OCI-LY3 (cell line): ENCODE measurements around the gene USP1.
A peak's percentile ranks its signal among the peaks of the same experiment; 100 is the strongest.

ENCODE experiments used
- H2AFZ ChIP-seq: fragments of 200-600, 300-600 bp; shearing (Covaris generic); 2 replicates; pipeline ENCODE4 v1.6.0; 2014; ENCODE audit warnings: antibody characterized with exemption, low read depth, low read length
- H3K27ac ChIP-seq: fragments of 200-600, 300-600 bp; sonication (generic); 2 replicates; pipeline ENCODE4 v1.5.1; 2014; ENCODE audit warnings: mild to moderate bottlenecking, low read length, moderate library complexity, mixed read lengths
- H3K27me3 ChIP-seq: fragments of 200-600, 300-600 bp; sonication (generic); 2 replicates; pipeline ENCODE4 v1.6.1; 2014; ENCODE audit warnings: low read depth, low read length, mixed read lengths
- H3K36me3 ChIP-seq: fragments of 200-600, 300-600 bp; sonication (generic); replicated peaks from 2 replicates; pipeline ENCODE3; 2014; ENCODE audit warnings: low read depth, low read length, mixed read lengths
- H3K4me1 ChIP-seq: fragments of 300-600, 200-600 bp; sonication (generic); 2 replicates; pipeline ENCODE4 v1.6.1; 2014; ENCODE audit warnings: low read length, mixed read lengths
- H3K4me2 ChIP-seq: fragments of 200-600, 300-600 bp; sonication (generic); 2 replicates; pipeline ENCODE4 v1.6.1; 2014; ENCODE audit warnings: low read length, mixed read lengths
- H3K4me3 ChIP-seq: fragments of 300-600, 200-600 bp; sonication (generic); 2 replicates; pipeline ENCODE4 v1.5.1; 2014; ENCODE audit warnings: antibody characterized with exemption, mild to moderate bottlenecking, low read length, moderate library complexity
- H3K79me2 ChIP-seq: fragments of 300-600, 200-600 bp; shearing (Covaris generic); 2 replicates; pipeline ENCODE4 v1.6.1; 2014; ENCODE audit warnings: mild to moderate bottlenecking, low read length, mixed read lengths
- H3K9ac ChIP-seq: fragments of 300-600, 200-600 bp; shearing (Covaris generic); 2 replicates; pipeline ENCODE4 v1.6.0; 2014; ENCODE audit warnings: mild to moderate bottlenecking, low read length, moderate library complexity
- H3K9me3 ChIP-seq: fragments of 200-600, 300-600 bp; shearing (Covaris generic); 2 replicates; pipeline ENCODE4 v1.6.1; 2014; ENCODE audit warnings: low read length, mixed read lengths; ENCODE audit not compliant: insufficient read depth
- H4K20me1 ChIP-seq: fragments of 200-600, 300-600 bp; sonication (generic); 2 replicates; pipeline ENCODE4 v1.6.1; 2016; ENCODE audit warnings: low read length, mixed read lengths; ENCODE audit not compliant: insufficient read depth
- CTCF ChIP-seq: fragments of 200-600, 300-600 bp; sonication (generic); IDR thresholded peaks from 2 replicates; pipeline ENCODE4 v1.5.1; 2014; ENCODE audit warnings: antibody characterized with exemption, low read length, low read depth
- EZH2phosphoT487 ChIP-seq: fragments of 200-600 bp; shearing (Covaris generic); IDR thresholded peaks from 2 replicates; pipeline ENCODE4 v1.6.1; 2018; ENCODE audit warnings: antibody characterized with exemption, mixed run types, low read depth

Gene USP1

GRCh38 chr1:62433861-62434617, 2.8 kb upstream of the USP1 start:
- Histone ChIP-seq H3K79me2 (peaks cover 31% of the 10 kb centered on the region), H3K4me3 (no peak overlapping the region), H3K9ac (no peak overlapping the region), H3K4me1 (no peaks in the 10 kb centered on the region), H3K36me3 (no peaks in the 10 kb centered on the region), H3K27me3 (no peaks in the 10 kb centered on the region), H4K20me1 (peaks cover 14% of the 10 kb centered on the region), H3K4me2 (no peak overlapping the region), H3K9me3 (no peaks in the 10 kb centered on the region), H2AFZ (no peak overlapping the region), H3K27ac (no peak overlapping the region)
- 0 out of 2 replicates have a peak, but pooled peaks have one; percentile 6 for TF ChIP-seq CTCF
- TF ChIP-seq EZH2phosphoT487, result no peak

GRCh38 chr1:62434618-62435001, 2.2 kb upstream of the USP1 start:
- H4K20me1 ChIP-seq, result peaks cover 18% of the 10 kb centered on the region
- H3K36me3 ChIP-seq, result no peaks in the 10 kb centered on the region
- no peaks in the 10 kb centered on the region for H3K27me3 ChIP-seq
- H3K27ac ChIP-seq, result no peak overlapping the region
- H3K4me2 ChIP-seq, result no peak overlapping the region
- no peak overlapping the region for H3K9ac ChIP-seq
- H3K9me3 ChIP-seq, result no peaks in the 10 kb centered on the region
- TF ChIP-seq EZH2phosphoT487 (no peak), CTCF (no peak)
- H2AFZ ChIP-seq, result no peak overlapping the region
- peaks cover 37% of the 10 kb centered on the region for H3K79me2 ChIP-seq
- H3K4me3 ChIP-seq, result no peak overlapping the region
- peaks cover 1% of the 10 kb centered on the region; the same call in 1 of the 2 replicates for H3K4me1 ChIP-seq

- no peaks in the 10 kb centered on the region for H3K27me3 ChIP-seq
- TF ChIP-seq EZH2phosphoT487 (no peak), CTCF (no peak)
- H4K20me1 ChIP-seq, result peaks cover 23% of the 10 kb centered on the region
- H3K9ac ChIP-seq, result peak overlapping the region; percentile 97
- peaks cover 1% of the 10 kb centered on the region for H3K36me3 ChIP-seq
- H3K4me2 ChIP-seq, result peak overlapping the region; percentile 69
- H3K79me2 ChIP-seq, result peaks cover 45% of the 10 kb centered on the region
- 0 out of 2 replicates have a peak overlapping the region, but pooled peaks have one; percentile 54 for H2AFZ ChIP-seq
- no peaks in the 10 kb centered on the region for H3K9me3 ChIP-seq
- peaks cover 6% of the 10 kb centered on the region for H3K4me1 ChIP-seq
- H3K27ac ChIP-seq, result peak overlapping the region; percentile 95
- H3K4me3 ChIP-seq, result peak overlapping the region; percentile 98
These were observed 1.4 kb upstream of the USP1 start for GRCh38 chr1:62435231-62436038.

GRCh38 chr1:62436039-62436465, 797 bp upstream of the USP1 start:
- H3K9me3 ChIP-seq, result no peaks in the 10 kb centered on the region
- TF ChIP-seq EZH2phosphoT487, result no peak
- TF ChIP-seq CTCF, result no peak
- H3K36me3 ChIP-seq, result peaks cover 5% of the 10 kb centered on the region
- H3K79me2 ChIP-seq, result peaks cover 51% of the 10 kb centered on the region
- peaks cover 29% of the 10 kb centered on the region for H4K20me1 ChIP-seq
- 0 out of 2 replicates have a peak overlapping the region, but pooled peaks have one; percentile 54 for H2AFZ ChIP-seq
- H3K27me3 ChIP-seq, result no peaks in the 10 kb centered on the region
- peak overlapping the region; percentile 69 for H3K4me2 ChIP-seq
- H3K9ac ChIP-seq, result peak overlapping the region; percentile 97
- peaks cover 12% of the 10 kb centered on the region for H3K4me1 ChIP-seq
- peak overlapping the region; percentile 95 for H3K27ac ChIP-seq
- peak overlapping the region; percentile 98 for H3K4me3 ChIP-seq
